HG03439 (cell line): ENCODE data around the gene POLR2B.

Experiments used
- ATAC-seq: cut with Tn5 transposase; IDR thresholded peaks from one replicate; pipeline ENCODE4 v1.9.1; 2021; ENCODE audit warnings: mild to moderate bottlenecking, moderate library complexity; ENCODE audit not compliant: unreplicated experiment

POLR2B gene

DNA sequence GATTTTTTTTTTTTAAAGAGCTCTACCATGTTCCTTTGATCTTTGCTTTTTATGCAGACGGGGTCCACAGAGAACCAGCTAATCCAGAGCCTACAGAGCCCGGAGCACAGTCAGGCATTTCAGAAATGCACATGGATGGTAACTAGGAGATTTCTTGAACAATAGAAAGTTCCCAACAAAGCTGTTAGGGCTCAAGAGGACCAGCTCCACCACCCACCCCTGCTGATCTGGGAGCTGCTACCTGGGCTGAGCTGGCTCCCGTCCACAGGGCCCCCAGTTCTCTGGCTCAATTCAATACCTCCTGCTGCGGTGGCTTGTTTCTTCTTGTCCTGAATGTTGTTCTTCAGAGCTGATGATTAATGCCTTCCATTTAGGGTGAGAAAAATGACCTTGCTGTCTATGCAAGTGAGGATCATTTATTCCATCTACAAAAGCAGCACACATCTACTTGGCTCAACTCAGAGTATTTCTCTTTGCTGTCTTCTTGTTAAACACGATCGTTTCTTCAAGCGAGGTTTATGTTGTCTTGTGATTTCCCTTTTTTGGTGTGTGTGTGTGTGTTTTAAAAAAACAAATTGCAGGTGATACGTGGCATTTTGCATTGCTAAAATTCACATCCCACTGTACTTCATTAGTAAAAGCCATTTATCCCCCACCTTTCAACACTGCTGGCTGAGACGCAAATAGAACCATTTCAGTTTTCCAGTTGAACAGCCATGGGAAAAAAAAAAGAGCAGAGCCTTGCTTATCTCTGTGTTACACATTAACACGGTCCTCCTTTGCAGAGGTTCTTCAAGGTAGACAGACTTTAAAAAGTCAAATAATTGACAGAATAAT is 100.2 kb downstream of the POLR2B start:
- no peak for ATAC-seq
